Tibial nerve (tissue), 4 donors: ENCODE measurements around the gene WNT7A. TPM values are rescaled to one million over a fixed set of nuclear protein-coding genes. Genes with fewer than 3 reads are reported as not detected.

Experiments used
- DNase-seq, 2 donors: peaks; one replicate each; pipeline ENCODE4 v3.0.0-alpha.2; 2019; ENCODE audit warnings: low spot score in 2 of 2
- H3K27ac ChIP-seq, 4 donors: fragments of 200-600 bp; sonication (generic) in 3 of 4; one replicate each; pipeline ENCODE4 v1.5.1; 2017 to 2019; ENCODE audit warnings: mild to moderate bottlenecking in 1 of 4
- H3K27me3 ChIP-seq, 2 donors: fragments of 200-600 bp; sonication (generic) in 1 of 2; one replicate each; pipeline versions ENCODE4 v1.5.1 to v1.6.0; 2017 to 2019
- H3K36me3 ChIP-seq, 3 donors: fragments of 200-600 bp; sonication (generic); one replicate each; pipeline ENCODE4 v1.5.1; 2018 to 2019
- H3K4me1 ChIP-seq, 4 donors: fragments of 200-600 bp; sonication (generic) in 3 of 4; one replicate each; pipeline ENCODE4 v1.5.1; 2017 to 2019
- H3K4me3 ChIP-seq, 4 donors: fragments of 200-600 bp; sonication (generic) in 3 of 4; one replicate each; pipeline ENCODE4 v1.5.1; 2017 to 2019; ENCODE audit warnings: mild to moderate bottlenecking in 1 of 4, moderate library complexity in 1 of 4
- H3K9me3 ChIP-seq, 4 donors: fragments of 200-600 bp; sonication (generic) in 3 of 4; one replicate each; pipeline ENCODE4 v1.5.1; 2017 to 2019
- CTCF ChIP-seq, 5 experiments: fragments of 200-600 bp in 3 of 5; fragments of 450-650 bp in 2 of 5; sonication (generic) in 3 of 5; IDR thresholded peaks; one replicate each; pipeline ENCODE4 v1.5.1; 2016 to 2019; ENCODE audit warnings: antibody characterized with exemption in 5 of 5, mild to moderate bottlenecking in 3 of 5, moderate library complexity in 2 of 5
- EP300 ChIP-seq, 2 donors: sonication (generic); formaldehyde crosslinking; IDR thresholded peaks; one replicate each; pipeline ENCODE4 v1.6.1; 2017; ENCODE audit warnings: antibody characterized with exemption in 2 of 2, mild to moderate bottlenecking in 1 of 2
- POLR2A ChIP-seq, 2 donors: fragments of 450-650 bp; IDR thresholded peaks; one replicate each; pipeline ENCODE4 v1.6.1; 2017; ENCODE audit warnings: antibody characterized with exemption in 2 of 2, mild to moderate bottlenecking in 2 of 2, moderate library complexity in 2 of 2
- WGBS, 2 donors: methylation state at CpG; one replicate each; pipeline ENCODE4 v1.1.5; 2018; 5-methylcytosine and 5-hydroxymethylcytosine counted together
- total RNA-seq, 4 donors: library from RNA; depleted of rRNA; stranded (reverse); fragments of >200 nt; gene quantifications; one replicate each; pipeline ENCODE4 v1.1.0, GENCODE V29; 2016

The WNT7A gene
- total RNA-seq, 4 donors from 2014 or later: 0.21 TPM; not detected in 3

- Histone ChIP-seq H3K27me3 (no peaks in the 10 kb centered on the region), H3K9me3 (peaks cover 0 to 65% (median 18%) of the 10 kb centered on the region in 4 donors), H3K4me1 (peaks cover 0 to 2% (median 0%) of the 10 kb centered on the region in 4 donors), H3K36me3 (peaks cover 0 to 32% (median 0%) of the 10 kb centered on the region in 3 donors), H3K4me3 (no peak overlapping the region), H3K27ac (no peak overlapping the region)
- no peak for TF ChIP-seq EP300 (IDR thresholded peaks at IDR 0.05)
- no peak for TF ChIP-seq POLR2A (IDR thresholded peaks at IDR 0.05)
- no peak for TF ChIP-seq CTCF (IDR thresholded peaks at IDR 0.05)
- no peak for DNase-seq
- 69 to 76% methylated on average over 1 of the region's 1 CpG for WGBS, 2 donors
These were observed 22.2 kb upstream of the WNT7A start for GRCh38 chr3:13901935-13902584.

GRCh38 chr3:13898346-13898745 is 18.5 kb upstream of the WNT7A start:
- WGBS, 2 donors: 67 to 70% methylated on average over 3 of the region's 3 CpGs
- TF ChIP-seq EP300 (IDR thresholded peaks at IDR 0.05) (no peak), POLR2A (IDR thresholded peaks at IDR 0.05) (no peak), CTCF (IDR thresholded peaks at IDR 0.05) (no peak)
- Histone ChIP-seq H3K9me3 (peaks cover 0 to 28% (median 12%) of the 10 kb centered on the region in 4 donors), H3K4me3 (no peak overlapping the region), H3K27me3 (no peaks in the 10 kb centered on the region), H3K36me3 (peaks cover 0 to 17% (median 0%) of the 10 kb centered on the region in 3 donors), H3K27ac (no peak overlapping the region), H3K4me1 (peaks cover 0 to 21% (median 7%) of the 10 kb centered on the region in 4 donors)
- no peak for DNase-seq

DNA sequence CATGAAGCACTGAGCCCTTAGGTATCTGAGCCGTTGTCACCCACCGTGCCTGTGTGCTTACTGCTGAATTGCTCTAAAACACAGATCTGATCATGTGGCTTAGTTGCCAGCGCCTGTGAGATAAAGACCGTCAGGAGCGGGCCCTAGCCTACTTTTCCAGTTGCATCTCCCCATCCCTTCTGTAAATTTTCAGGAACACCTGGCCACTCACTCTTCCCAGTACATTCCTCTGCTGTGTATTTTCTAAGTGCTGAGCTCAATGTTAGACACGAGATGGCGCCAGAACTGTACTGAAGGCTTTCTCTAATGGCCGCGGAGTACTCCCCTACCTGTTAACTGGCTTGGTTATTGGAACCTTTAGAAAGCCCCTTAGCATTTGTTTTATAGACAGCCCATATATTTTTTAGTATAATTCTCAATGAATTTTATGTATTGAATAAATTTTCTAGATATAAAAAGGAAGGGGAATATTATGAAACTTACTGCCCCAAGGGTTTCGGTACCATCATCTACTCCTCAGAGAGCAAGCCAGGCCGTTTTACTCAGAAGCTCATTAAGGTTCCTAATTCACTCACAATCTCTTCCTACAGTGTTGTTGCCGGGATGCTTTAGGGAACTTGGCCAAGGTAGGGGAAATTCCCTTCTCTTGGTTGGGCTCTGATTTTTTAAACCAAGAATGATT is 16.7 kb upstream of the WNT7A start:
- DNase-seq: peak in 1 of 2 donors; percentile 57
- Histone ChIP-seq H3K4me3 (peak overlapping the region in 3 of 4 donors; percentile 56 to 70 (median 68)), H3K4me1 (peaks cover 0 to 21% (median 7%) of the 10 kb centered on the region in 4 donors), H3K27ac (peak overlapping the region in 1 of 4 donors; percentile 84), H3K9me3 (peaks cover 0 to 10% (median 3%) of the 10 kb centered on the region in 4 donors), H3K36me3 (peaks cover 0 to 8% (median 0%) of the 10 kb centered on the region in 3 donors), H3K27me3 (no peaks in the 10 kb centered on the region)
- WGBS, 2 donors: 17 to 19% methylated on average over 12 of the region's 12 CpGs
- TF ChIP-seq CTCF (IDR thresholded peaks at IDR 0.05) (peak; percentile 51 to 70 (median 64)), POLR2A (IDR thresholded peaks at IDR 0.05) (no peak), EP300 (IDR thresholded peaks at IDR 0.05) (no peak)

GRCh38 chr3:13895155-13896105 is 15.6 kb upstream of the WNT7A start:
- 1% methylated on average over 34 to 86 of the region's 86 CpGs for WGBS, 2 donors
- peak overlapping the region in 2 of 4 donors; percentile 75 to 84 for H3K27ac ChIP-seq
- H3K27me3 ChIP-seq: no peaks in the 10 kb centered on the region
- H3K9me3 ChIP-seq: no peaks in the 10 kb centered on the region
- H3K36me3 ChIP-seq: peaks cover 0 to 2% (median 0%) of the 10 kb centered on the region in 3 donors
- DNase-seq: peak; percentile 87 to 91
- peak overlapping the region; percentile 56 to 70 (median 64) for H3K4me3 ChIP-seq
- peak in 1 of 2 donors; percentile 69 for TF ChIP-seq POLR2A (IDR thresholded peaks at IDR 0.05)
- peak; percentile 39 to 83 for TF ChIP-seq EP300 (IDR thresholded peaks at IDR 0.05)
- TF ChIP-seq CTCF (IDR thresholded peaks at IDR 0.05): no peak
- peaks cover 0 to 21% (median 7%) of the 10 kb centered on the region in 4 donors for H3K4me1 ChIP-seq
